Neural progenitor cell (in vitro differentiated cells): ENCODE measurements around the gene MCRIP2. TPM values are rescaled to one million over a fixed set of nuclear protein-coding genes. Genes with fewer than 3 reads are reported as not detected.

Source experiments
- DNase-seq: peaks from one replicate; pipeline ENCODE4 v3.0.0-alpha.2; 2016; ENCODE audit warnings: low spot score
- H2AFZ ChIP-seq: fragments of 200-600 bp; sonication (generic); replicated peaks from 2 replicates; pipeline ENCODE4 v1.6.1; 2016; ENCODE audit warnings: antibody characterized with exemption
- H3F3A ChIP-seq: fragments of 200-600 bp; sonication (generic); 2 replicates; pipeline ENCODE4 v1.6.1; 2016; ENCODE audit warnings: antibody characterized with exemption, low read depth
- H3K27ac ChIP-seq: fragments of 200-600 bp; sonication (generic); 2 replicates; pipeline ENCODE4 v1.5.1; 2016; ENCODE audit warnings: mild to moderate bottlenecking
- H3K27me3 ChIP-seq: fragments of 200-600 bp; sonication (generic); 2 replicates; pipeline ENCODE4 v1.6.1; 2016; ENCODE audit warnings: mild to moderate bottlenecking, moderate library complexity
- H3K36me3 ChIP-seq: fragments of 200-600 bp; sonication (generic); 2 replicates; pipeline ENCODE4 v1.5.1; 2016
- H3K4me1 ChIP-seq: fragments of 200-600 bp; sonication (generic); 2 replicates; pipeline ENCODE4 v1.6.1; 2016; ENCODE audit warnings: mixed run types
- H3K4me2 ChIP-seq: fragments of 200-600 bp; sonication (generic); 2 replicates; pipeline ENCODE4 v1.6.1; 2016
- H3K4me3 ChIP-seq: fragments of 200-600 bp; sonication (generic); 2 replicates; pipeline ENCODE4 v1.5.1; 2016
- H3K79me2 ChIP-seq: fragments of 200-600 bp; sonication (generic); 2 replicates; pipeline ENCODE4 v1.6.1; 2016; ENCODE audit warnings: low read depth
- H3K9ac ChIP-seq: fragments of 200-600 bp; sonication (generic); 2 replicates; pipeline ENCODE4 v1.6.1; 2016
- H3K9me3 ChIP-seq: fragments of 200-600 bp; sonication (generic); 2 replicates; pipeline ENCODE4 v1.5.1; 2016; ENCODE audit warnings: low read depth
- H4K20me1 ChIP-seq: fragments of 200-600 bp; sonication (generic); 2 replicates; pipeline ENCODE4 v1.6.1; 2016; ENCODE audit warnings: low read depth
- H3K27ac Mint-ChIP-seq: 3 replicates; pipeline ENCODE4 v1.8.0; 2021; ENCODE audit warnings: mixed read lengths
- H3K27me3 Mint-ChIP-seq: 2 replicates; pipeline ENCODE4 v1.8.0; 2022; ENCODE audit warnings: low read depth, mild to moderate bottlenecking, inconsistent platforms, moderate library complexity, mixed read lengths; ENCODE audit not compliant: insufficient read depth
- H3K36me3 Mint-ChIP-seq: 3 replicates; pipeline ENCODE4 v1.8.0; 2021; ENCODE audit warnings: mixed read lengths
- H3K4me1 Mint-ChIP-seq: 3 replicates; pipeline ENCODE4 v1.8.0; 2021; ENCODE audit warnings: mixed read lengths
- H3K4me3 Mint-ChIP-seq: 3 replicates; pipeline ENCODE4 v1.8.0; 2021; ENCODE audit warnings: mild to moderate bottlenecking, moderate library complexity, mixed read lengths
- H3K9me3 Mint-ChIP-seq: 3 replicates; pipeline ENCODE4 v1.8.0; 2020; ENCODE audit warnings: mixed read lengths
- CTCF ChIP-seq: fragments of 200-600 bp; sonication (generic); IDR thresholded peaks from 2 replicates; pipeline ENCODE4 v1.5.1; 2017; ENCODE audit warnings: antibody characterized with exemption, mild to moderate bottlenecking
- EZH2 ChIP-seq: fragments of 200-600 bp; sonication (generic); IDR thresholded peaks from 2 replicates; pipeline ENCODE4 v1.6.1; 2017; ENCODE audit warnings: antibody characterized with exemption, mild to moderate bottlenecking, moderate library complexity
- EZH2phosphoT487 ChIP-seq: fragments of 200-600 bp; sonication (generic); IDR thresholded peaks from 2 replicates; pipeline ENCODE4 v1.6.1; 2017; ENCODE audit warnings: antibody characterized with exemption
- total RNA-seq: library from RNA; depleted of rRNA; stranded (reverse); fragments of >200 nt; gene quantifications from 2 replicates; pipeline ENCODE4 v1.2.3, GENCODE V29; 2015; ENCODE audit warnings: low replicate concordance

The MCRIP2 gene
- total RNA-seq, 1 donor from 2014 or later = 1.5 TPM

GRCh38 chr16:657487-657886 lies 15.9 kb downstream of the MCRIP2 start:
- H3K4me1 Mint-ChIP-seq = peaks cover 4% of the 10 kb centered on the region
- H3K9ac ChIP-seq = no peak overlapping the region
- DNase-seq = no peak
- no peak overlapping the region for H3K4me2 ChIP-seq
- H3K79me2 ChIP-seq = no peaks in the 10 kb centered on the region
- H3K4me3 ChIP-seq = no peak overlapping the region
- no peak overlapping the region for H2AFZ ChIP-seq
- H3K9me3 Mint-ChIP-seq = no peaks in the 10 kb centered on the region
- no peaks in the 10 kb centered on the region for H3K27me3 Mint-ChIP-seq
- no peaks in the 10 kb centered on the region for H3K27me3 ChIP-seq
- peaks cover under 1% of the 10 kb centered on the region for H3K36me3 Mint-ChIP-seq
- TF ChIP-seq CTCF (no peak), EZH2phosphoT487 (no peak), EZH2 (no peak)
- H4K20me1 ChIP-seq = peaks cover 5% of the 10 kb centered on the region
- H3F3A ChIP-seq = peaks cover 3% of the 10 kb centered on the region
- no peaks in the 10 kb centered on the region for H3K36me3 ChIP-seq
- no peaks in the 10 kb centered on the region for H3K9me3 ChIP-seq
- no peak overlapping the region for H3K27ac Mint-ChIP-seq
- peaks cover 3% of the 10 kb centered on the region for H3K4me1 ChIP-seq
- no peak overlapping the region for H3K27ac ChIP-seq
- no peak overlapping the region for H3K4me3 Mint-ChIP-seq

- TF ChIP-seq CTCF = no peak
- no peak for TF ChIP-seq EZH2phosphoT487
- no peak for TF ChIP-seq EZH2
- peaks cover 3% of the 10 kb centered on the region for H3K4me1 ChIP-seq
- no peak overlapping the region for H3K27ac ChIP-seq
- peaks cover 4% of the 10 kb centered on the region for H3K4me1 Mint-ChIP-seq
- H2AFZ ChIP-seq = no peak overlapping the region
- H3K9me3 Mint-ChIP-seq = no peaks in the 10 kb centered on the region
- DNase-seq = no peak
- no peak overlapping the region for H3K4me2 ChIP-seq
- H3K9me3 ChIP-seq = no peaks in the 10 kb centered on the region
- peaks cover 5% of the 10 kb centered on the region for H4K20me1 ChIP-seq
- no peak overlapping the region for H3K4me3 ChIP-seq
- H3K27me3 Mint-ChIP-seq = peaks cover 2% of the 10 kb centered on the region
- peaks cover 2% of the 10 kb centered on the region for H3K36me3 Mint-ChIP-seq
- H3K79me2 ChIP-seq = no peaks in the 10 kb centered on the region
- no peak overlapping the region for H3K4me3 Mint-ChIP-seq
- no peaks in the 10 kb centered on the region for H3K36me3 ChIP-seq
- no peak overlapping the region for H3K27ac Mint-ChIP-seq
- H3K27me3 ChIP-seq = no peaks in the 10 kb centered on the region
- peaks cover 3% of the 10 kb centered on the region for H3F3A ChIP-seq
- H3K9ac ChIP-seq = no peak overlapping the region
Observed at GRCh38 chr16:658679-659571, 17.3 kb downstream of the MCRIP2 start.

- H3K4me3 Mint-ChIP-seq = no peak overlapping the region
- no peaks in the 10 kb centered on the region for H3K27me3 ChIP-seq
- H3K36me3 ChIP-seq = no peaks in the 10 kb centered on the region
- no peak overlapping the region for H3K27ac Mint-ChIP-seq
- no peak overlapping the region for H3K27ac ChIP-seq
- H3K4me2 ChIP-seq = no peak overlapping the region
- H3K4me1 ChIP-seq = peaks cover 3% of the 10 kb centered on the region
- H3F3A ChIP-seq = peaks cover 3% of the 10 kb centered on the region
- peaks cover 5% of the 10 kb centered on the region for H4K20me1 ChIP-seq
- DNase-seq = no peak
- no peaks in the 10 kb centered on the region for H3K9me3 Mint-ChIP-seq
- no peak overlapping the region for H2AFZ ChIP-seq
- H3K79me2 ChIP-seq = no peaks in the 10 kb centered on the region
- no peak overlapping the region for H3K9ac ChIP-seq
- H3K36me3 Mint-ChIP-seq = peaks cover 2% of the 10 kb centered on the region
- peaks cover 2% of the 10 kb centered on the region for H3K27me3 Mint-ChIP-seq
- no peak for TF ChIP-seq EZH2phosphoT487
- TF ChIP-seq EZH2 = no peak
- H3K4me1 Mint-ChIP-seq = peaks cover 4% of the 10 kb centered on the region
- H3K9me3 ChIP-seq = no peaks in the 10 kb centered on the region
- no peak overlapping the region for H3K4me3 ChIP-seq
Observed at GRCh38 chr16:659618-660017, 18.0 kb downstream of the MCRIP2 start.

GRCh38 chr16:660132-660458 lies 18.5 kb downstream of the MCRIP2 start:
- Mint-ChIP-seq H3K9me3 (no peaks in the 10 kb centered on the region), H3K27me3 (peaks cover 2% of the 10 kb centered on the region), H3K4me1 (peaks cover 4% of the 10 kb centered on the region), H3K4me3 (no peak overlapping the region), H3K36me3 (peaks cover 2% of the 10 kb centered on the region), H3K27ac (no peak overlapping the region)
- Histone ChIP-seq H3K4me3 (no peak overlapping the region), H3F3A (peaks cover 3% of the 10 kb centered on the region), H3K27me3 (no peaks in the 10 kb centered on the region), H4K20me1 (peaks cover 5% of the 10 kb centered on the region), H2AFZ (no peak overlapping the region), H3K9ac (no peak overlapping the region), H3K4me1 (peaks cover 3% of the 10 kb centered on the region), H3K4me2 (no peak overlapping the region), H3K79me2 (no peaks in the 10 kb centered on the region), H3K36me3 (no peaks in the 10 kb centered on the region), H3K27ac (no peak overlapping the region), H3K9me3 (no peaks in the 10 kb centered on the region)
- TF ChIP-seq EZH2 (no peak), CTCF (no peak), EZH2phosphoT487 (no peak)
- DNase-seq = no peak
